Stimulated activated CD8-positive, alpha-beta memory T cell treated with anti-CD3 and anti-CD28 coated beads, Interleukin-4, amount 100 ng/mL, for 4 hours (primary cell): ENCODE measurements around the gene DET1.

Source experiments
- DNase-seq, 2 donors: peaks; one replicate each; pipeline ENCODE4 v3.0.0-alpha.2; 2020; ENCODE audit warnings: low read depth in 2 of 2, low spot score in 1 of 2

The DET1 gene

DNA sequence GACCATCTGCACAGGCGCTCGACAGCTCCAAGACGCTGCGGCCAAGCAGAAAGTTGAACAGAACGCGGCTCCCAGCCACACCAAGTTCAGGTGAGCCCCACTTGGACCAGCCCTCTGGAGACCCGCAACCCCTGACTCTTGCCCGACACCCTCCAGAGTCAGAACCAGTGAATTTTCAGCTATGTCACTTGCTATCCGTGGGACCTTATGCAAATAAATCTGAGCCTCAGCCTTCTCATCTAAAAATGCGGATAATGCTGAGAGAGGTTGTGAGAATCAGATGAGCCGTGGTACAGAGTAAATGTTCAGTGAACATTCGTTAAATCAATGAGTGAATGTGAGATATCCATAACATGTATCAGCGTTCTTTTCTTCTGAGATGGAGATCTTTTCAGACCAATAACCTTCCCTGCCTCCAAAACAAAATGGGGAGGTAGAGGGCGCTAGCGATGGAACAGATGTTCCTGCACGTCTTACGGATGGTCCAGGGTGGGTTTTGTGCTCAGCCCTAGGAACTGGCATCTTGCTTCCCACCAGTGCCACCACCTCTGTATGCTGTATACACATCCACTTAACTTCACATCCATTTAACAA lies 78.4 kb downstream of the DET1 start:
- no peak for DNase-seq

- peak; percentile 77 to 78 for DNase-seq
These were observed 79.2 kb downstream of the DET1 start, which contains the start of the genes MRPL46 and MRPS11 for GRCh38 chr15:88467073-88467934. TSS of gene MRPL46 (minus strand) at chr15:88467388. CDS start at chr15:88467377, 11 bp downstream. TSS of gene MRPS11 (plus strand) at chr15:88467708. CDS start at chr15:88467718, 10 bp downstream.

- DNase-seq: no peak
These were observed 80.8 kb downstream of the DET1 start for GRCh38 chr15:88465633-88466224.

- no peak for DNase-seq
These were observed 82.5 kb downstream of the DET1 start for GRCh38 chr15:88463870-88464532.
